ENCODE results near the gene WWC2.

WWC2 gene

GRCh38 chr4:183329954-183330742, 231.1 kb downstream of the WWC2 start:
- no peak for DNase-seq (ENCODE audit: low read depth)

GRCh38 chr4:183330841-183331240, 231.8 kb downstream of the WWC2 start:
- DNase-seq (ENCODE audit: low read depth) = no peak

- DNase-seq (ENCODE audit: low read depth) = no peak
Observed at GRCh38 chr4:183332447-183332846, 233.4 kb downstream of the WWC2 start.

GRCh38 chr4:183333202-183333601, 234.1 kb downstream of the WWC2 start:
- no peak for DNase-seq (ENCODE audit: low read depth)

GRCh38 chr4:183333983-183334382, 234.9 kb downstream of the WWC2 start:
- DNase-seq (ENCODE audit: low read depth) = no peak

- no peak for DNase-seq (ENCODE audit: low read depth)
Observed at GRCh38 chr4:183335369-183335940, 236.4 kb downstream of the WWC2 start.

- no peak for DNase-seq (ENCODE audit: low read depth)
Observed at GRCh38 chr4:183337349-183337748, 238.3 kb downstream of the WWC2 start.

- DNase-seq (ENCODE audit: low read depth) = no peak
Observed at GRCh38 chr4:183337833-183338232, 238.8 kb downstream of the WWC2 start.

- DNase-seq (ENCODE audit: low read depth) = no peak
Observed at GRCh38 chr4:183342541-183343533, 243.8 kb downstream of the WWC2 start.

- no peak for DNase-seq (ENCODE audit: low read depth)
Observed at GRCh38 chr4:183343730-183344129, 244.7 kb downstream of the WWC2 start.

- no peak for DNase-seq (ENCODE audit: low read depth)
Observed at GRCh38 chr4:183344523-183345255, 245.6 kb downstream of the WWC2 start.

- no peak for DNase-seq (ENCODE audit: low read depth)
Observed at GRCh38 chr4:183345261-183345660, 246.2 kb downstream of the WWC2 start.

- no peak for DNase-seq (ENCODE audit: low read depth)
Observed at GRCh38 chr4:183347146-183347545, 248.1 kb downstream of the WWC2 start.

GRCh38 chr4:183347566-183347965, 248.5 kb downstream of the WWC2 start:
- DNase-seq (ENCODE audit: low read depth) = no peak

- no peak for DNase-seq (ENCODE audit: low read depth)
Observed at GRCh38 chr4:183348136-183348535, 249.1 kb downstream of the WWC2 start.

GRCh38 chr4:183348706-183349659, 249.9 kb downstream of the WWC2 start:
- DNase-seq (ENCODE audit: low read depth) = no peak

- no peak for DNase-seq (ENCODE audit: low read depth)
Observed at GRCh38 chr4:183349673-183350072, 250.6 kb downstream of the WWC2 start.

GRCh38 chr4:183350317-183351071, 251.4 kb downstream of the WWC2 start:
- no peak for DNase-seq (ENCODE audit: low read depth)

GRCh38 chr4:183352546-183352945, 253.5 kb downstream of the WWC2 start:
- DNase-seq (ENCODE audit: low read depth) = no peak

GRCh38 chr4:183353557-183353956, 254.5 kb downstream of the WWC2 start:
- no peak for DNase-seq (ENCODE audit: low read depth)

Data from activated gamma-delta T cell treated with anti-CD3 and anti-CD28 coated beads, Interleukin-2, amount 50 U/mL, for 16 hours (primary cell).